CD8-positive, alpha-beta memory T cell (primary cell): ENCODE results near the gene PTPMT1. TPM values are rescaled to one million over a fixed set of nuclear protein-coding genes. Genes with fewer than 3 reads are reported as not detected.
"Not testable (repeated sequence)": the region's sequence is repeated elsewhere in the genome, so short reads cannot be mapped to it uniquely, and the experiment has no call there.

ENCODE experiments used
- CTCF ChIA-PET: fragments of 350-600 bp; sonication (Branson Sonifier 250); formaldehyde crosslinking; loops from one replicate; lab custom pipeline; 2021; ENCODE audit warnings: antibody characterized with exemption; lab: Charles Lee
- POLR2A ChIA-PET: fragments of 350-600 bp; sonication (Branson Sonifier 250); formaldehyde crosslinking; loops from one replicate; lab custom pipeline; 2021; ENCODE audit warnings: antibody characterized with exemption; lab: Charles Lee
- DNase-seq, 5 donors: peaks; one replicate each; pipeline versions ENCODE4 v3.0.0 to v3.0.0-alpha.2; 2020 to 2022; ENCODE audit warnings: mixed read lengths in 1 of 5
- H3K27ac ChIP-seq: one replicate; pipeline ENCODE4 v1.7.0; 2013; ENCODE audit warnings: low read depth, mild to moderate bottlenecking, low read length, moderate library complexity
- H3K27me3 ChIP-seq: 2 replicates; pipeline ENCODE4 v1.7.0; 2013; ENCODE audit warnings: low read length, mild to moderate bottlenecking; ENCODE audit not compliant: insufficient read depth, poor library complexity, severe bottlenecking
- H3K36me3 ChIP-seq: 2 replicates; pipeline ENCODE4 v1.7.0; 2013; ENCODE audit warnings: mild to moderate bottlenecking, low read length, moderate library complexity; ENCODE audit not compliant: insufficient read depth
- H3K4me1 ChIP-seq: 2 replicates; pipeline ENCODE4 v1.7.0; 2013; ENCODE audit warnings: mild to moderate bottlenecking, low read length, moderate library complexity; ENCODE audit not compliant: insufficient read depth
- H3K4me3 ChIP-seq: 2 replicates; pipeline ENCODE4 v1.7.0; 2013; ENCODE audit warnings: mild to moderate bottlenecking, low read length
- H3K9me3 ChIP-seq: 2 replicates; pipeline ENCODE4 v1.7.0; 2013; ENCODE audit warnings: mild to moderate bottlenecking, low read length
- H3K27ac Mint-ChIP-seq, 8 donors: one replicate each; pipeline ENCODE4 v1.8.0; 2020 to 2021; ENCODE audit warnings: mixed read lengths in 8 of 8, mild to moderate bottlenecking in 6 of 8, inconsistent platforms in 3 of 8, moderate library complexity in 3 of 8
- H3K27me3 Mint-ChIP-seq, 2 donors: one replicate each; pipeline ENCODE4 v1.8.0; 2020 to 2021; ENCODE audit warnings: mixed read lengths in 2 of 2, mild to moderate bottlenecking in 1 of 2, moderate library complexity in 1 of 2
- H3K36me3 Mint-ChIP-seq, 3 donors: one replicate each; pipeline ENCODE4 v1.8.0; 2020 to 2021; ENCODE audit warnings: mixed read lengths in 3 of 3, inconsistent platforms in 1 of 3, mild to moderate bottlenecking in 1 of 3
- H3K4me1 Mint-ChIP-seq, 3 donors: one replicate each; pipeline ENCODE4 v1.8.0; 2020 to 2021; ENCODE audit warnings: mixed read lengths in 3 of 3, inconsistent platforms in 1 of 3, mild to moderate bottlenecking in 1 of 3
- H3K4me3 Mint-ChIP-seq, 7 donors: one replicate each; pipeline ENCODE4 v1.8.0; 2020 to 2021; ENCODE audit warnings: mixed read lengths in 7 of 7, mild to moderate bottlenecking in 6 of 7, moderate library complexity in 4 of 7, inconsistent platforms in 2 of 7
- H3K9me3 Mint-ChIP-seq, 5 donors: one replicate each; pipeline ENCODE4 v1.8.0; 2020 to 2022; ENCODE audit warnings: mixed read lengths in 5 of 5, mild to moderate bottlenecking in 3 of 5, moderate library complexity in 2 of 5, inconsistent platforms in 1 of 5
- polyA plus RNA-seq: library from polyadenylated mRNA; unstranded; fragments of 300-500 nt; fragmentation: Illumina TruSeq; gene quantifications from one replicate; pipeline ENCODE4 v1.2.3, GENCODE V29; 2021
- total RNA-seq, 2 experiments: library from RNA; stranded (reverse); gene quantifications; one replicate each; pipeline ENCODE4 v1.2.3, GENCODE V29; 2021

PTPMT1 gene
- total and polyA plus RNA-seq, 3 experiments from 2014 or later, result 53.3 to 71.2 (median 53.8) TPM

- H3K27ac ChIP-seq, CTCF ChIA-PET, H3K27me3 Mint-ChIP-seq: not testable (repeated sequence)
Observed at GRCh38 chr11:47526032-47526431, 39.4 kb upstream of the PTPMT1 start.

GRCh38 chr11:47527186-47527585 is 38.2 kb upstream of the PTPMT1 start:
- Mint-ChIP-seq H3K36me3 (peaks cover 0 to 25% (median 2%) of the 10 kb centered on the region in 3 donors), H3K4me3 (no peak overlapping the region), H3K9me3 (no peaks in the 10 kb centered on the region), H3K27ac (peak overlapping the region in 2 of 8 donors; percentile 23 to 43), H3K4me1 (peaks cover 58 to 79% (median 69%) of the 10 kb centered on the region in 3 donors), H3K27me3 (no peaks in the 10 kb centered on the region)
- Histone ChIP-seq H3K4me1 (peaks cover 44% of the 10 kb centered on the region), H3K4me3 (no peak overlapping the region), H3K36me3 (no peaks in the 10 kb centered on the region), H3K27me3 (no peaks in the 10 kb centered on the region), H3K27ac (no peak overlapping the region), H3K9me3 (no peaks in the 10 kb centered on the region)
- ChIA-PET POLR2A (interaction anchor here (0.9 kb wide), 1 partner anchor 57 kb away, joined by 3 read pairs; no protein-coding TSS in a partner anchor), CTCF (no interaction called here)
- DNase-seq, result no peak

More at GRCh38 chr11:47526032-47526431, 39.4 kb upstream of the PTPMT1 start:
- POLR2A ChIA-PET, H3K4me3 ChIP-seq, DNase-seq, H3K27me3 ChIP-seq, H3K9me3 ChIP-seq, H3K9me3 Mint-ChIP-seq, H3K36me3 ChIP-seq: not testable (repeated sequence)
- peak overlapping the region in 6 of 8 donors; percentile 21 to 81 (median 56) for H3K27ac Mint-ChIP-seq
- peaks cover 38% of the 10 kb centered on the region for H3K4me1 ChIP-seq
- H3K4me3 Mint-ChIP-seq, result peak overlapping the region in 1 of 7 donors; percentile 68
- peaks cover 52 to 77% (median 65%) of the 10 kb centered on the region in 3 donors for H3K4me1 Mint-ChIP-seq
- peaks cover 0 to 25% (median 2%) of the 10 kb centered on the region in 3 donors for H3K36me3 Mint-ChIP-seq

GRCh38 chr11:47529951-47530350 is 35.4 kb upstream of the PTPMT1 start:
- no peak overlapping the region for H3K4me3 ChIP-seq
- H3K9me3 ChIP-seq, result no peaks in the 10 kb centered on the region
- H3K4me3 Mint-ChIP-seq, result no peak overlapping the region
- H3K36me3 ChIP-seq, result no peaks in the 10 kb centered on the region
- H3K9me3 Mint-ChIP-seq, result no peaks in the 10 kb centered on the region
- H3K36me3 Mint-ChIP-seq, result peaks cover 0 to 32% (median 2%) of the 10 kb centered on the region in 3 donors
- peaks cover 34% of the 10 kb centered on the region for H3K4me1 ChIP-seq
- no peak overlapping the region for H3K27ac ChIP-seq
- ChIA-PET CTCF (interaction anchor here (1.3 kb wide), 1 partner anchor 16 kb away, joined by 3 read pairs; no protein-coding TSS in a partner anchor), POLR2A (no interaction called here)
- DNase-seq, result no peak
- H3K27ac Mint-ChIP-seq, result peak overlapping the region in 5 of 8 donors; percentile 21 to 57 (median 36)
- no peaks in the 10 kb centered on the region for H3K27me3 ChIP-seq
- H3K4me1 Mint-ChIP-seq, result peaks cover 48 to 77% (median 58%) of the 10 kb centered on the region in 3 donors
- H3K27me3 Mint-ChIP-seq, result no peaks in the 10 kb centered on the region

- H3K27me3 Mint-ChIP-seq, H3K27ac ChIP-seq, DNase-seq, H3K4me3 ChIP-seq, H3K9me3 ChIP-seq, POLR2A ChIA-PET, H3K27me3 ChIP-seq, H3K9me3 Mint-ChIP-seq, H3K36me3 ChIP-seq: not testable (repeated sequence)
- H3K4me1 ChIP-seq, result peaks cover 26% of the 10 kb centered on the region
- Mint-ChIP-seq H3K36me3 (peaks cover 0 to 33% (median 5%) of the 10 kb centered on the region in 3 donors), H3K27ac (peak overlapping the region in 6 of 8 donors; percentile 9 to 90 (median 72)), H3K4me1 (peaks cover 44 to 74% (median 54%) of the 10 kb centered on the region in 3 donors), H3K4me3 (peak overlapping the region in 2 of 7 donors; percentile 19 to 61)
- CTCF ChIA-PET, result interaction anchor here (1.3 to 1.5 kb wide), 2 partner anchors 9 to 17 kb away, joined by 3 to 5 read pairs; no protein-coding TSS in a partner anchor
Observed at GRCh38 chr11:47530721-47531120, 34.7 kb upstream of the PTPMT1 start.

GRCh38 chr11:47531666-47532065 is 33.7 kb upstream of the PTPMT1 start:
- POLR2A ChIA-PET, result no interaction called here

GRCh38 chr11:47532597-47533213 is 32.7 kb upstream of the PTPMT1 start:
- ChIA-PET CTCF (interaction anchor here (1.0 to 1.6 kb wide), 5 partner anchors 10 to 41 kb away, joined by 3 to 4 read pairs (median 4); partner anchors contain the start of gene CELF1), POLR2A (no interaction called here)

More at GRCh38 chr11:47531666-47532065, 33.7 kb upstream of the PTPMT1 start:
- H3K4me3 ChIP-seq, result no peak overlapping the region
- peak overlapping the region in 3 of 8 donors; percentile 11 to 88 (median 38) for H3K27ac Mint-ChIP-seq
- no peaks in the 10 kb centered on the region for H3K9me3 ChIP-seq
- H3K36me3 Mint-ChIP-seq, result peaks cover 0 to 30% (median 5%) of the 10 kb centered on the region in 3 donors
- H3K27ac ChIP-seq, result no peak overlapping the region
- no peak overlapping the region for H3K4me3 Mint-ChIP-seq
- DNase-seq, result no peak
- H3K27me3 Mint-ChIP-seq, result no peaks in the 10 kb centered on the region
- no peaks in the 10 kb centered on the region for H3K9me3 Mint-ChIP-seq
- peaks cover 18% of the 10 kb centered on the region for H3K4me1 ChIP-seq
- no peaks in the 10 kb centered on the region for H3K36me3 ChIP-seq
- peaks cover 42 to 71% (median 49%) of the 10 kb centered on the region in 3 donors for H3K4me1 Mint-ChIP-seq
- H3K27me3 ChIP-seq, result no peaks in the 10 kb centered on the region
- CTCF ChIA-PET, result interaction anchor here (1.2 to 1.6 kb wide), 3 partner anchors 8 to 42 kb away, joined by 3 to 5 read pairs (median 4); no protein-coding TSS in a partner anchor

GRCh38 chr11:47533690-47534151 is 31.7 kb upstream of the PTPMT1 start:
- no peaks in the 10 kb centered on the region for H3K36me3 ChIP-seq
- H3K9me3 Mint-ChIP-seq, result no peaks in the 10 kb centered on the region
- peaks cover 27% of the 10 kb centered on the region for H3K4me1 ChIP-seq
- H3K27ac Mint-ChIP-seq, result no peak overlapping the region
- POLR2A ChIA-PET, result interaction anchor here (0.5 to 0.7 kb wide), 2 partner anchors 299 to 511 kb away, joined by 3 to 8 read pairs; no protein-coding TSS in a partner anchor
- no peaks in the 10 kb centered on the region for H3K27me3 Mint-ChIP-seq
- no peaks in the 10 kb centered on the region for H3K27me3 ChIP-seq
- no peak overlapping the region for H3K27ac ChIP-seq
- H3K4me3 Mint-ChIP-seq, result no peak overlapping the region
- H3K9me3 ChIP-seq, result no peaks in the 10 kb centered on the region
- H3K4me3 ChIP-seq, result no peak overlapping the region
- H3K36me3 Mint-ChIP-seq, result peaks cover 0 to 28% (median 5%) of the 10 kb centered on the region in 3 donors
- no peak for DNase-seq
- peaks cover 46 to 74% (median 52%) of the 10 kb centered on the region in 3 donors for H3K4me1 Mint-ChIP-seq
- CTCF ChIA-PET, result interaction anchor here (1.0 to 1.8 kb wide), 4 partner anchors 11 to 19 kb away, joined by 3 to 4 read pairs (median 4); partner anchors contain the start of gene CELF1

More at GRCh38 chr11:47532597-47533213, 32.7 kb upstream of the PTPMT1 start:
- Mint-ChIP-seq H3K27ac (peak overlapping the region in 6 of 8 donors; percentile 17 to 93 (median 39)), H3K9me3 (no peaks in the 10 kb centered on the region), H3K4me1 (peaks cover 44 to 71% (median 54%) of the 10 kb centered on the region in 3 donors), H3K27me3 (no peaks in the 10 kb centered on the region), H3K36me3 (peaks cover 0 to 31% (median 5%) of the 10 kb centered on the region in 3 donors), H3K4me3 (peak overlapping the region in 2 of 7 donors; percentile 20 to 36)
- Histone ChIP-seq H3K4me1 (peaks cover 22% of the 10 kb centered on the region), H3K9me3 (no peaks in the 10 kb centered on the region), H3K36me3 (no peaks in the 10 kb centered on the region), H3K27ac (peak overlapping the region; percentile 24), H3K4me3 (no peak overlapping the region), H3K27me3 (no peaks in the 10 kb centered on the region)
- DNase-seq, result no peak
